Left ventricle myocardium inferior (tissue), 1 donor: ENCODE results near the gene RASGRP3. TPM values are rescaled to one million over a fixed set of nuclear protein-coding genes. Genes with fewer than 3 reads are reported as not detected.

Source experiments
- DNase-seq: peaks from one replicate; pipeline ENCODE4 v3.0.0-alpha.2; 2020
- H3K27ac ChIP-seq: fragments of 200-600 bp; replicated peaks from 2 replicates; pipeline ENCODE4 v1.8.0; 2021
- H3K27me3 ChIP-seq: fragments of 200-600 bp; 2 replicates; pipeline ENCODE4 v1.8.0; 2021; ENCODE audit warnings: low read depth
- H3K36me3 ChIP-seq: fragments of 200-600 bp; 2 replicates; pipeline ENCODE4 v1.8.0; 2021
- H3K4me1 ChIP-seq: fragments of 200-600 bp; 2 replicates; pipeline ENCODE4 v1.8.0; 2021
- H3K4me3 ChIP-seq: fragments of 200-600 bp; 2 replicates; pipeline ENCODE4 v1.8.0; 2021; ENCODE audit warnings: mild to moderate bottlenecking, moderate library complexity
- H3K9me3 ChIP-seq: fragments of 200-600 bp; replicated peaks from 2 replicates; pipeline ENCODE4 v1.8.0; 2021
- intact Hi-C: fragments of 100-400 bp; cut with micrococcal nuclease; formaldehyde crosslinking; loops from one replicate; pipeline ENCODE4 v1.11.0; 2022
- total RNA-seq: library from RNA; stranded (reverse); fragmentation: NEBNext Ultra II Directional; extraction: Animal tissue kit (Norgen Biotek cat#: 25700); gene quantifications from one replicate; pipeline ENCODE4 v1.2.1, GENCODE V29; 2021
- TF ChIP-seq, protein P1 (sequence below): fragments of 200-600 bp; IDR thresholded peaks from 2 replicates; pipeline ENCODE4 v1.8.0; 2021; ENCODE audit warnings: antibody characterized with exemption, mild to moderate bottlenecking, borderline replicate concordance
- donor health status: DM: no; HTN: yes; CAD: no; lungs with severe emphysema.

RASGRP3 gene
- total RNA-seq, 1 donor from 2014 or later = 69.2 TPM

DNA sequence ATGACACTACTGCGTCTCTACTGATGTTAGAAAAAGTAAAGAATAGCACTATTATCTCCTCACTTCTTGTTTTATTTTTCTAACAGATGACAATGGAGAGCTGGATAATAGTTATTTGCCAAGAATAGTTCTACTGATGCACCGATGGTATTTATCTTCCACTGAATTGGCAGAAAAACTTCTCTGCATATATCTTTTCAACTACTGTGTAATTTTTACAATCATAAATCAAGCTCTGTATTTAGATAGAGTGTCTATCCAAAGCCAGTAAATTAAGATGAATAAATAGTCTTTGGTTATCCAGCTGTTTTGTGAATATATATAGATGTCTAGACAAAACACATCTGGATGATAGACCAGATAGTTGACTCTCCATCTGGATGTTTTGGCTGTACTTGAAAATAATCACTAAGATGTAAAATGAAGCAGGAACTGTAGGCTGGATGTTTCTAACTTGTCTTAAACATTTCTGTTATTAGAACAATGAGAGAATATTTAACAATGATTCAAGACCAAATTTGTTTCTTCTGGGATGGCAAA, 40.1 kb downstream of the RASGRP3 start:
- Histone ChIP-seq H3K4me1 (peaks cover 12% of the 10 kb centered on the region), H3K27ac (no peak overlapping the region), H3K4me3 (no peak overlapping the region), H3K36me3 (peaks cover 49% of the 10 kb centered on the region), H3K9me3 (no peaks in the 10 kb centered on the region), H3K27me3 (no peaks in the 10 kb centered on the region)
- intact Hi-C loops = no loop called here
- TF ChIP-seq, protein P1, sequence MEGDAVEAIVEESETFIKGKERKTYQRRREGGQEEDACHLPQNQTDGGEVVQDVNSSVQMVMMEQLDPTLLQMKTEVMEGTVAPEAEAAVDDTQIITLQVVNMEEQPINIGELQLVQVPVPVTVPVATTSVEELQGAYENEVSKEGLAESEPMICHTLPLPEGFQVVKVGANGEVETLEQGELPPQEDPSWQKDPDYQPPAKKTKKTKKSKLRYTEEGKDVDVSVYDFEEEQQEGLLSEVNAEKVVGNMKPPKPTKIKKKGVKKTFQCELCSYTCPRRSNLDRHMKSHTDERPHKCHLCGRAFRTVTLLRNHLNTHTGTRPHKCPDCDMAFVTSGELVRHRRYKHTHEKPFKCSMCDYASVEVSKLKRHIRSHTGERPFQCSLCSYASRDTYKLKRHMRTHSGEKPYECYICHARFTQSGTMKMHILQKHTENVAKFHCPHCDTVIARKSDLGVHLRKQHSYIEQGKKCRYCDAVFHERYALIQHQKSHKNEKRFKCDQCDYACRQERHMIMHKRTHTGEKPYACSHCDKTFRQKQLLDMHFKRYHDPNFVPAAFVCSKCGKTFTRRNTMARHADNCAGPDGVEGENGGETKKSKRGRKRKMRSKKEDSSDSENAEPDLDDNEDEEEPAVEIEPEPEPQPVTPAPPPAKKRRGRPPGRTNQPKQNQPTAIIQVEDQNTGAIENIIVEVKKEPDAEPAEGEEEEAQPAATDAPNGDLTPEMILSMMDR = no peak
- no peak for DNase-seq

DNA sequence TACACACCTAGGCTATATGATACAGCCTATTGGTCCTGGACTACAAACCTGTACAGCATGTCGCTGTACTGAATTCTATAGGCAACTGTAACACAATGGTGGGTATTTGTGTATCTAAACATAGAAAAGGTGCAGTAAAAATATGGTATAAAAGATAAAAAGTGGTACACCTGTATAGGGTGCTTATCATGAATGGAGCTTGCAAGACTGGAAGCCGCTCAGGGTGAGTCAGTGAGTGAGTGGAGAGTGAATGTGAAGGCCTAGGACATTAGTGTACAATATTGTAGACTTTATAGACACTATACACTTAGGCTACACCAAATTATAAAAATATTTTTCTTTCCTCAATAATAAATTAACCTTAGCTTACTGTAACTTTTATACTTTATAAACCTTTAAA, 41.8 kb downstream of the RASGRP3 start:
- H3K9me3 ChIP-seq = no peaks in the 10 kb centered on the region
- H3K4me3 ChIP-seq = no peak overlapping the region
- intact Hi-C loops = no loop called here
- peaks cover 49% of the 10 kb centered on the region for H3K36me3 ChIP-seq
- H3K27me3 ChIP-seq = no peaks in the 10 kb centered on the region
- no peak overlapping the region for H3K27ac ChIP-seq
- no peak for DNase-seq
- TF ChIP-seq, protein P1 = no peak
- peaks cover 24% of the 10 kb centered on the region for H3K4me1 ChIP-seq

DNA sequence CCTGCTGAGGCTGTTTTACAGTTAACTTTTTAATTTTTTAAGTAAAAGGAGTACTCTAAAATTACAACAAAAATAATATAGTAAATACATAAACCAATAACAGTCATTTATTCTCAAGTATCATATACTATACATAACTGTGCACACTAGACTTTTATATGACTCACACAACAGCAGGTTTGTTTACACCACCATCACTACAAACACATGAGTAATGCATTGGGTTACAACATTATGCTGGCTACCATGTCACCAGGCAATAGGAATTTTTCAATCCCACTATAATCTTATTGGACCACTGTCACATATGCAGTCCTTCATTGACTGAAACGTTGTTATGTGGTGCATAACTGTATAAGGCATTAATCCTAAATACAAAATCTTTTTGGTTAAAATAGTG, 42.5 kb downstream of the RASGRP3 start:
- Histone ChIP-seq H3K27me3 (no peaks in the 10 kb centered on the region), H3K9me3 (no peaks in the 10 kb centered on the region), H3K27ac (no peak overlapping the region), H3K36me3 (peaks cover 49% of the 10 kb centered on the region), H3K4me3 (no peak overlapping the region), H3K4me1 (peaks cover 21% of the 10 kb centered on the region)
- DNase-seq = no peak
- TF ChIP-seq, protein P1 = no peak
- intact Hi-C loops = no loop called here

DNA sequence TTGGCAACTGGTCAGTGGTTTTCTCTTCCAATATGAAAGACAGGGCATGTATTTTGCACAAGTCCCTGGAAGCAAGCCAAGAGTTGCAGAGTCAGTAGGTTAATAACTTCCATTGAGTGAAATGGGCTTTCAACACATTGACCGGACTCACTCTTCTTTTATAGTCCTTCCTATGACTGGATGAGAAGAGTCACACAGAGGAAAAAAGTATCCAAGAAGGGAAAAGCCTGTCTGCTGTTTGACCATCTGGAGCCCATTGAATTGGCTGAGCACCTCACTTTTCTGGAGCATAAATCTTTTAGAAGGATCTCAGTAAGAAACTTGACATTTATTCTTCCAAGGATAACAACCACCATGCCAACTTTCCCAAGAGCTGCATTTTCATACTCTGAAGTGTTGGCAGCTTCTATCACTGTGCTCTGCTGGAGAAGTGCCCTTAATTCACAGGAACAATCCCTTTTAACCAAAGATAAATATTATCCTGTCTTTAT, 45.4 kb downstream of the RASGRP3 start:
- TF ChIP-seq, protein P1 = no peak
- Histone ChIP-seq H3K27me3 (no peaks in the 10 kb centered on the region), H3K36me3 (peaks cover 46% of the 10 kb centered on the region), H3K27ac (peak overlapping the region; percentile 55), H3K4me1 (peaks cover 29% of the 10 kb centered on the region), H3K4me3 (no peak overlapping the region), H3K9me3 (no peaks in the 10 kb centered on the region)
- DNase-seq = no peak
- intact Hi-C loops = no loop called here

DNA sequence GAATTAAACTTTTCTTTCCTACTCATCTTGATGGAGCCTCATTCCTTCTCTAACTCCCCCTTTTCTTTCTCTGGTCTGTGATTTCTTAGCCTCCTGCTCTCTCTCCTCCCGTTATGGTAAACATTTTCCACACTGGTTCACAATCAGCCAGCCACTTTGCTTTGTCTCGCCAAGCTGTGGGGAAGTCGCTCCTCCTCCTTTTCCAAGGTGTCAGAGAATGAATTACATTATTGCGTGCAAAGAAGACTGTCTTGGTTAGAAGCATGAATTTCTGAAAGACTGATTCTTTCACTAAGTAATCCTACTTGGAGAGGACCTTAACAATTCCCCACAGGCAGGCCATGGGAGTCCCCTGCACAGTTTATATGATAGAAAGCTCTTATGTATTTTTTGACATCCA, 46.1 kb downstream of the RASGRP3 start:
- Histone ChIP-seq H3K36me3 (peaks cover 46% of the 10 kb centered on the region), H3K27ac (peak overlapping the region; percentile 55), H3K27me3 (no peaks in the 10 kb centered on the region), H3K4me3 (no peak overlapping the region), H3K4me1 (peaks cover 29% of the 10 kb centered on the region), H3K9me3 (no peaks in the 10 kb centered on the region)
- DNase-seq = no peak
- TF ChIP-seq, protein P1 = no peak
- intact Hi-C loops = no loop called here
